K562 (cell line): ENCODE measurements around the gene DAZAP1. TPM values are rescaled to one million over a fixed set of nuclear protein-coding genes. Genes with fewer than 3 reads are reported as not detected.

Experiments used
- ATAC-seq: fragments of 200-7000 bp; cut with Tn5 transposase; 3 replicates; pipeline ENCODE4 v1.9.1; 2020; ENCODE audit warnings: moderate library complexity
- BruUV-seq: library from RNA; stranded (reverse); fragments of 400-500 nt; replicated peaks from 2 replicates; lab custom pipeline; 2021; lab: Mats Ljungman, UMichigan
- CTCF ChIA-PET: fragments of 300-600 bp; formaldehyde crosslinking; extraction: SDS; loops from one replicate; lab custom pipeline; 2021; ENCODE audit warnings: low intra/inter-chr PET ratio; lab: Yijun Ruan, JAX
- POLR2A ChIA-PET: fragments of 300-600, 350-650 bp; sonication (Branson Sonifier 250); formaldehyde crosslinking; extraction: SDS; loops from one replicate; lab custom pipeline; 2021; ENCODE audit warnings: antibody characterized with exemption, inconsistent platforms; lab: Yijun Ruan, JAX
- DNase-seq, 4 experiments: peaks; one replicate each; pipeline versions ENCODE4 v3.0.0 to v3.0.0-alpha.2; 2011 to 2018; ENCODE audit warnings: low spot score in 3 of 4, mixed read lengths in 3 of 4; ENCODE audit errors: extremely low read depth in 1 of 4
- FAIRE-seq: peaks from 2 replicates; lab custom pipeline; 2011; peaks lifted over from hg19 to GRCh38; lab: Jason Lieb, UNC
- H2AFZ ChIP-seq: 2 replicates; pipeline ENCODE4 v1.6.0; 2011; ENCODE audit warnings: low read depth, low read length, control low read depth, inconsistent platforms
- H3K27ac ChIP-seq: fragments of 200-600 bp; 3 replicates; pipeline ENCODE4 v1.8.0; 2011; ENCODE audit warnings: low read depth, mild to moderate bottlenecking, control low read depth, inconsistent platforms, low read length, moderate library complexity, mixed read lengths; ENCODE audit errors: extremely low read depth
- H3K27me3 ChIP-seq, 2 experiments: fragments of 300-600 bp in 1 of 2; 2 replicates in 1 of 2; 3 replicates in 1 of 2; pipeline versions ENCODE4 v1.6.0 to v1.8.0; 2011; ENCODE audit warnings: inconsistent platforms in 2 of 2, low read length in 2 of 2, mild to moderate bottlenecking in 1 of 2, mixed read lengths in 1 of 2, moderate library complexity in 1 of 2; ENCODE audit not compliant: control insufficient read depth in 2 of 2, insufficient read depth in 2 of 2
- H3K36me3 ChIP-seq: fragments of 300-600 bp; 3 replicates; pipeline ENCODE4 v1.8.0; 2011; ENCODE audit warnings: mild to moderate bottlenecking, low read length, inconsistent platforms; ENCODE audit not compliant: control insufficient read depth, insufficient read depth
- H3K4me1 ChIP-seq, 2 experiments: fragments of 200-600 bp in 1 of 2; replicated peaks in 1 of 2; 2 replicates in 1 of 2; 3 replicates in 1 of 2; pipeline versions ENCODE4 v1.5.1 to v1.8.0; 2011; ENCODE audit warnings: inconsistent platforms in 2 of 2, low read length in 2 of 2, mild to moderate bottlenecking in 1 of 2, mixed read lengths in 1 of 2, moderate library complexity in 1 of 2; ENCODE audit not compliant: control insufficient read depth in 2 of 2, insufficient read depth in 2 of 2
- H3K4me2 ChIP-seq: 2 replicates; pipeline ENCODE4 v1.6.1; 2011; ENCODE audit warnings: low read length, control low read depth, inconsistent platforms, mixed read lengths; ENCODE audit not compliant: insufficient read depth
- H3K4me3 ChIP-seq: fragments of 200-600 bp; sonication (generic), shearing (Covaris generic); 2 replicates; pipeline ENCODE4 v1.5.1; 2016; ENCODE audit warnings: control low read depth, inconsistent platforms
- H3K79me2 ChIP-seq: fragments of 200-600 bp; 3 replicates; pipeline ENCODE4 v1.8.0; 2011; ENCODE audit warnings: low read length, inconsistent platforms; ENCODE audit not compliant: control insufficient read depth, insufficient read depth
- H3K9ac ChIP-seq, 2 experiments: 2 replicates each; pipeline versions ENCODE4 v1.6.0 to v1.6.1; 2011; ENCODE audit warnings: low read depth in 2 of 2, low read length in 2 of 2, control low read depth in 1 of 2, inconsistent platforms in 1 of 2, mild to moderate bottlenecking in 1 of 2, mixed read lengths in 1 of 2; ENCODE audit not compliant: insufficient read depth in 1 of 2
- H3K9me1 ChIP-seq: one replicate; pipeline ENCODE4 v1.6.0; 2011; ENCODE audit warnings: inconsistent platforms, mild to moderate bottlenecking, low read length, moderate library complexity; ENCODE audit not compliant: control insufficient read depth, insufficient read depth
- H3K9me3 ChIP-seq: replicated peaks from 2 replicates; pipeline ENCODE4 v1.5.1; 2011; ENCODE audit warnings: low read depth, low read length, inconsistent platforms; ENCODE audit not compliant: control insufficient read depth, insufficient read depth
- H4K20me1 ChIP-seq: replicated peaks from 2 replicates; pipeline ENCODE4 v1.6.1; 2011; ENCODE audit warnings: low read length, inconsistent platforms, mixed read lengths; ENCODE audit not compliant: control insufficient read depth, insufficient read depth
- ATF1 ChIP-seq, 2 experiments: fragments of 450-650 bp in 1 of 2; IDR thresholded peaks; 2 replicates each; pipeline ENCODE4 v1.6.1; 2016; ENCODE audit warnings: missing compliant biosample characterization in 1 of 2, missing genetic modification characterization in 1 of 2
- CUX1 ChIP-seq: fragments of 200-800 bp; sonication (Bioruptor generic); IDR thresholded peaks from 2 replicates; pipeline ENCODE4 v1.6.1; 2016; ENCODE audit warnings: missing genetic modification characterization, missing compliant biosample characterization
- GABPB2 ChIP-seq: fragments of 250-450 bp; sonication (Bioruptor Pico); conservative IDR thresholded peaks from 2 replicates; pipeline ENCODE4 v1.5.1; 2021; ENCODE audit warnings: mild to moderate bottlenecking
- HMG20A ChIP-seq: fragments of 450-650 bp; formaldehyde crosslinking; conservative IDR thresholded peaks from 2 replicates; pipeline ENCODE4 v1.4.0; 2020; ENCODE audit warnings: mild to moderate bottlenecking, mixed read lengths
- KDM1A ChIP-seq, 2 experiments: fragments of 450-650 bp; IDR thresholded peaks; 2 replicates each; pipeline ENCODE4 v1.6.1; 2016; ENCODE audit warnings: mild to moderate bottlenecking in 2 of 2
- PHTF2 ChIP-seq: fragments of 250-450 bp; sonication (Bioruptor Pico); IDR thresholded peaks from 2 replicates; pipeline ENCODE4 v1.5.0; 2021; ENCODE audit warnings: mild to moderate bottlenecking
- POLR2G ChIP-seq: fragments of 200-400 bp; formaldehyde crosslinking; IDR thresholded peaks from 2 replicates; pipeline ENCODE4 v1.6.1; 2017; ENCODE audit warnings: low read depth, mild to moderate bottlenecking, antibody characterized with exemption, low read length, moderate library complexity
- RBFOX2 ChIP-seq: fragments of 200-400 bp; formaldehyde crosslinking; IDR thresholded peaks from 2 replicates; pipeline ENCODE4 v1.6.1; 2017; ENCODE audit warnings: low read depth, mild to moderate bottlenecking, low read length, moderate library complexity
- RBM22 ChIP-seq: fragments of 200-400 bp; formaldehyde crosslinking; IDR thresholded peaks from 2 replicates; pipeline ENCODE4 v1.6.1; 2018; ENCODE audit warnings: low read length, low read depth; ENCODE audit not compliant: poor library complexity, severe bottlenecking
- SFPQ ChIP-seq: fragments of 200-400 bp; formaldehyde crosslinking; IDR thresholded peaks from 2 replicates; pipeline ENCODE4 v1.6.1; 2017; ENCODE audit warnings: mild to moderate bottlenecking, low read depth, low read length, moderate library complexity
- ZNF263 ChIP-seq: sonication (generic); formaldehyde crosslinking; IDR thresholded peaks from 2 replicates; pipeline ENCODE4 v1.8.0; 2022; ENCODE audit warnings: mild to moderate bottlenecking, missing genetic modification reagents, borderline replicate concordance
- WGBS: fragments of 100-300 bp; shearing (Covaris generic); methylation state at CpG from one replicate; pipeline ENCODE4 v1.1.6; 2016; ENCODE audit warnings: low coverage, mixed read lengths; ENCODE audit not compliant: insufficient coverage; ENCODE audit errors: missing lambda C conversion rate; 5-methylcytosine and 5-hydroxymethylcytosine counted together
- in situ Hi-C: fragments of 300-500 bp; cut with MboI; formaldehyde crosslinking; loops from 4 replicates; pipeline ENCODE4 v1.15.0; 2018; ENCODE audit warnings: inconsistent platforms, mixed read lengths
- intact Hi-C: fragments of 100-400 bp; cut with micrococcal nuclease; formaldehyde crosslinking; loops from 2 replicates; pipeline ENCODE4 v1.14.2; 2022
- polyA plus RNA-seq, 8 experiments: library from polyadenylated mRNA; depleted of rRNA in 4 of 8; stranded (reverse) in 5 of 8; unstranded in 3 of 8; fragments of >200 nt; fragmentation: Nextera tagmentation in 2 of 8; fragmentation: Illumina TruSeq in 1 of 8; extraction: Ambion mirVana in 2 of 8; extraction: Trizol in 1 of 8; gene quantifications; 2 replicates each; pipeline versions ENCODE4 v1.2.1 to v1.2.3, GENCODE V29; 2011 to 2014; ENCODE audit warnings: inconsistent platforms in 1 of 8, missing spikeins in 1 of 8
- total RNA-seq, 7 experiments: library from RNA; depleted of rRNA in 6 of 7; stranded (reverse); fragments of >200 nt in 6 of 7; fragmentation: Illumina TruSeq in 2 of 7; extraction: Trizol in 2 of 7; gene quantifications; 2 replicates each; pipeline versions ENCODE4 v1.2.1 to v1.2.3, GENCODE V29; 2011 to 2021; ENCODE audit warnings: low replicate concordance in 1 of 7
- TF ChIP-seq, protein P1 (sequence below): fragments of 450-650 bp; formaldehyde crosslinking; IDR thresholded peaks from 2 replicates; pipeline ENCODE4 v1.4.0; 2022; ENCODE audit warnings: missing genetic modification characterization

DAZAP1 gene
- total and polyA plus RNA-seq, 9 of the 15 experiments (the other 6 are each of a cell fraction or from before 2014, with no cell fraction given): 10.8 to 289 (median 142) TPM

DNA sequence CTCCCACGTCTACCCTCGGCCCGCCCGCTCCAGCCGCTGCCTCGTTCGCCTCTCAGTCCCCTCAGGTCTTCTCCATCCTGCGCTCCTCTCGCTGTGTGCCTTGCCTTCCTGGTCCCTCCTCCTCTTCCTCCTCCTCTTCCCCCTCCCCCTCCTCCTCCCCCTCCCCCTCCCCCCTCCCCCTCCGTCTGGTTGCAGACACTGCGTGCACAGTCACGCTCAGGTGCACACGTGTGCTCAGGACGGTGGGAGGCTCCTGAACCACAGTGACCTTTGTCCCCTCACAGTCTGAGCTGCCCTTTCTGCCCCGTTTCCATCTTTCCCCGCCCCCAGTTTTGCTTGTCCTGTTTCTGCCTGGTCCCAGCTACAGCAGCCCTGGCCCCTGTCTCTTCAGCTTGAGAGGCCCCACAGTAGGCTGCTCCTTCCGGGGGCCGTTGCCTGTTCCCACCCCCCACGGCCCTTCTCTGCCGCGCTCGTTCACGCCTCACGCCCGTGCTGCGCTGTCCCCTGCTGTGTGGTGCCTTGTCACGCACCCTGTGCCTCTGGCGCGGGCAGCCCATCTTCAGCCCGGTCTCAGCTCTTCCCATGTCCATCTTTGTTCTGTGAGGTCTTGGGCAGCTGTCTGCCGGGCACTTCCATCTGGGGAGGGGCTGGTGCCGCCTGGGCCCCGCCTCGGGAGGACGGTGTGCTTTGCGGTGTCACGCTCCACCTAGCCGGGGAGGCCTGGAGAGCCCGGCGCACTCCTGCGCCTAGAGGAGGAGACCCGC lies 17.0 kb downstream of the DAZAP1 start:
- H3K4me3 ChIP-seq: no peak overlapping the region
- no peak overlapping the region for H3K27ac ChIP-seq
- ATAC-seq (no peak), DNase-seq (peak in 1 of 4 experiments; percentile 29), FAIRE-seq (no peak)
- no peak overlapping the region for H2AFZ ChIP-seq
- peaks cover 98% of the 10 kb centered on the region for H3K36me3 ChIP-seq
- H3K79me2 ChIP-seq: peaks cover 62% of the 10 kb centered on the region
- ChIA-PET CTCF (no interaction called here), POLR2A (interaction anchor here (1.1 to 2.4 kb wide), 3 partner anchors 8 to 15 kb away, joined by 3 to 6 read pairs (median 3); no protein-coding TSS in a partner anchor)
- H3K27me3 ChIP-seq: no peaks in the 10 kb centered on the region
- H4K20me1 ChIP-seq: peaks cover 11% of the 10 kb centered on the region; the same call in 1 of the 2 replicates
- in situ Hi-C loops: no loop called here
- peaks cover 4% of the 10 kb centered on the region for H3K9me1 ChIP-seq
- H3K9ac ChIP-seq: no peak overlapping the region
- WGBS: 93% methylated on average over 26 of the region's 42 CpGs
- no peak overlapping the region for H3K4me2 ChIP-seq
- H3K9me3 ChIP-seq: no peaks in the 10 kb centered on the region
- no TSS peak for BruUV-seq
- intact Hi-C loops: no loop called here
- peaks cover 0 to 47% of the 10 kb centered on the region in 2 experiments; a peak in 2 of 5 replicates for H3K4me1 ChIP-seq
- TF ChIP-seq ZNF263 (CRISPR knock-in tag) (peak; percentile 30; the same call in 1 of the 2 replicates), RBFOX2 (peak; percentile 26), ATF1 (CRISPR knock-in tag; IDR thresholded peaks at IDR 0.05) (no peak), ATF1 (tag; IDR thresholded peaks at IDR 0.05) (no peak), HMG20A (no peak), RBM22 (peak; percentile 60), GABPB2 (no peak), KDM1A (IDR thresholded peaks at IDR 0.05) (peak in 1 of 2 experiments; percentile 70; a peak in 1 of 4 replicates), SFPQ (no peak), CUX1 (no peak), PHTF2 (no peak), POLR2G (peak; percentile 67)
- TF ChIP-seq, protein P1, sequence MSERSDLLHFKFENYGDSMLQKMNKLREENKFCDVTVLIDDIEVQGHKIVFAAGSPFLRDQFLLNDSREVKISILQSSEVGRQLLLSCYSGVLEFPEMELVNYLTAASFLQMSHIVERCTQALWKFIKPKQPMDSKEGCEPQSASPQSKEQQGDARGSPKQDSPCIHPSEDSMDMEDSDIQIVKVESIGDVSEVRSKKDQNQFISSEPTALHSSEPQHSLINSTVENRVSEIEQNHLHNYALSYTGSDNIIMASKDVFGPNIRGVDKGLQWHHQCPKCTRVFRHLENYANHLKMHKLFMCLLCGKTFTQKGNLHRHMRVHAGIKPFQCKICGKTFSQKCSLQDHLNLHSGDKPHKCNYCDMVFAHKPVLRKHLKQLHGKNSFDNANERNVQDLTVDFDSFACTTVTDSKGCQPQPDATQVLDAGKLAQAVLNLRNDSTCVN (CRISPR knock-in tag): no peak
